Heart right ventricle (tissue), 16 donors: ENCODE results near the gene CNPPD1. TPM values are rescaled to one million over a fixed set of nuclear protein-coding genes. Genes with fewer than 3 reads are reported as not detected.

Source experiments
- ATAC-seq, 8 donors: fragments of 200-7000 bp; cut with Tn5 transposase; one replicate each; pipeline ENCODE4 v1.9.1; 2020; ENCODE audit warnings: mild to moderate bottlenecking in 8 of 8, moderate library complexity in 8 of 8, moderate number of reproducible peaks in 1 of 8
- DNase-seq, 2 donors: peaks; one replicate each; pipeline ENCODE4 v3.0.0-alpha.2; 2020
- H3K27ac ChIP-seq, 10 donors: fragments of 200-600 bp; sonication (generic) in 2 of 10; one replicate each; pipeline versions ENCODE4 v1.5.0 to v1.8.0; 2020 to 2022; ENCODE audit warnings: mild to moderate bottlenecking in 3 of 10
- H3K27me3 ChIP-seq, 7 donors: fragments of 200-600 bp; one replicate each; pipeline ENCODE4 v1.8.0; 2021 to 2022; ENCODE audit warnings: mild to moderate bottlenecking in 2 of 7
- H3K36me3 ChIP-seq, 9 donors: fragments of 200-600 bp; sonication (generic) in 1 of 9; one replicate each; pipeline versions ENCODE4 v1.5.0 to v1.8.0; 2020 to 2022; ENCODE audit warnings: mild to moderate bottlenecking in 2 of 9
- H3K4me1 ChIP-seq, 9 donors: fragments of 200-600 bp; sonication (generic) in 1 of 9; one replicate each; pipeline versions ENCODE4 v1.5.0 to v1.8.0; 2020 to 2022; ENCODE audit warnings: mild to moderate bottlenecking in 4 of 9
- H3K4me3 ChIP-seq, 10 donors: fragments of 200-600 bp; sonication (generic) in 2 of 10; one replicate each; pipeline versions ENCODE4 v1.5.0 to v1.8.0; 2020 to 2022; ENCODE audit warnings: mild to moderate bottlenecking in 7 of 10, moderate library complexity in 2 of 10
- H3K9me3 ChIP-seq, 11 donors: fragments of 200-600 bp in 10 of 11; sonication (generic) in 2 of 11; one replicate each; pipeline versions ENCODE4 v1.5.0 to v1.8.0; 2013 to 2022; ENCODE audit warnings: mild to moderate bottlenecking in 2 of 11, control low read depth in 1 of 11, moderate library complexity in 1 of 11
- CTCF ChIP-seq, 9 donors: fragments of 200-600 bp; sonication (generic) in 2 of 9; IDR thresholded peaks; one replicate each; pipeline versions ENCODE4 v1.5.0 to v1.8.0; 2021 to 2022; ENCODE audit warnings: antibody characterized with exemption in 9 of 9, mild to moderate bottlenecking in 5 of 9, moderate library complexity in 1 of 9
- WGBS, 2 donors: extraction: QIAGEN DNeasy Blood & Tissue Kit; methylation state at CpG; one replicate each; pipeline ENCODE4 v1.1.7; 2013; ENCODE audit warnings: inconsistent platforms in 1 of 2; 5-methylcytosine and 5-hydroxymethylcytosine counted together
- intact Hi-C, 10 donors: fragments of 100-400 bp; cut with DNase I; formaldehyde crosslinking; loops; one replicate each; pipeline versions ENCODE4 v1.11.1 to v1.14.2; 2022
- polyA plus RNA-seq, 2 donors: library from polyadenylated mRNA; stranded (reverse); fragments of 200-250 nt; gene quantifications; one replicate each; pipeline ENCODE4 v1.2.3, GENCODE V29; 2013
- total RNA-seq, 10 donors: library from RNA; stranded (reverse); fragmentation: NEBNext Ultra II Directional in 3 of 10; extraction: Animal tissue kit (Norgen Biotek cat#: 25700) in 3 of 10; gene quantifications; one replicate each; pipeline versions ENCODE4 v1.2.1 to v1.2.4, GENCODE V29; 2021 to 2023
- donor health status: Arrhythmogenic right ventricular cardiomyopathy.
- donor health status: ischemic (EF 13 %, LVEDD 7.1; RV severe dilation, severe dysfunction).
- donor health status: healthy with polysubstance abuse.
- donor health status: DM: no; HTN: yes; CAD: no.
- donor health status: DM: no; HTN: no; CAD: no.
- donor health status: ischemic (EF 25% LVEDD 6.9; RV normal size, moderate dysfunction).
- donor health status: ischemic (EF 25% LVEDD 5.7; RV mildly dilated, moderate dysfunction).
- donor health status: healthy.
- donor health status: DM: yes; HTN: yes; CAD: no.
- donor health status: Ischemic cardiomyopathy.
- donor health status: ischemic (EF 35%, LVEDD 5.7; RV mildly dilated, moderate dysfunction).
- donor health status: nonischemic (EF 11% LVEDD 7.7; RV severe dilation, severe dysfunction).
- donor health status: DM: yes; HTN: yes; CAD: no.
- donor health status: PGD.
- donor health status: ischemic (EF 29% LVEDD 5.4; RV normal size, mild dysfunction).
- donor health status: nonischemic (EF 23%, LVEDD 6.1; RV moderate dilation, normal function).

Gene CNPPD1
- total and polyA plus RNA-seq, 12 donors: 35.5 to 84.7 (median 63.6) TPM

DNA sequence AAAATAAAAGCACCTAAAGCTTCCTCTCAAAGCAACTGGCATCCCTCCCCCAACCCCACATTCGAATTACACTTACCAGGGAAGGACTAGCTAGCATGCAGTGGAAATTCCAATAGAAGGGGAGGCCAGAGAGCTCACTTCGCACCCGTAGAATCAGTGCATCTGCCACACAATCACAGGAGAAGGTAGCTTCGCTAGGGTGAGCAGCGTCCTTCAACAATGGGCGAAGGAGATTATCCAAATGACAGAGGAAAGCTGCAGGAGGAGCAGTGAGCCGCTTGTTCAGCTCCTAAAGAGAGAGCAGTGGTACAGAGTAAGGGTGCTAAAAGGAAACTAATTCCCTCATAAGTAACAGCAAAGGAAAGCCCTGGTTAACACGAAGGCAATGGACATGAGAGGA is 19.3 kb downstream of the CNPPD1 start:
- intact Hi-C loops: loop anchor here in 6 of 10 donors (2.0 to 10.0 kb wide), 6 partner anchors 99 to 303 kb away; partner anchors contain the start of genes WNT6 (in 2 of the 6) and CRYBA2 (in 1 of the 6)
- no peak for TF ChIP-seq CTCF (IDR thresholded peaks at IDR 0.05)
- 91 to 92% methylated on average over 8 of the region's 8 CpGs for WGBS, 2 donors

DNA sequence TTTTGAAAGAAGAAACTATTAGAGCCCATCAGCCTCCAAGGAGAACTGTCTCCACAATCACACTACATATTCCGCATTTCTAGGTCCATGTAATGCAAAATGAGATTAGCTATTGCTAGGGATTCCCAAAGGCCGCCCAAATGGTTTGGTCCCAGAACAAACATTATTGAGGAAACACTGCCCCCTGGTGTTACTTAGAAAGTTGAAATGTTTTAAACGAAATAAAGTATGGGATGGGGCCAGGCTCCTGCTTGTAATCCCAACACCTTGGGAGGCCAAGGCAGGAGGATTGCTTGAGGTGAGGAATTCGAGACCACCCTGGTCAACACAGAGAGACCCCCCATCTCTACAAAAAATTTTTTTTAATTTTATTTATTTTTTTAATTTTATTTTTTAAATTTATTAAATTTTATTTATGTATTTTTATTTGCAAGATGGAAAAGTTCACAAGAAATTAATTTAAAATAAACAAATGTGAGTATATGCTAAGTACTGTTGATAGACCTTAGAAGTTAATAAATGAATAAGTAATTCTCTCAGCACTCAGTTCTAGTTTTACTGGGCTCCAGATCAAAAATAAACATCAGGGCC is 21.6 kb downstream of the CNPPD1 start:
- peaks cover 0 to 66% (median 15%) of the 10 kb centered on the region in 9 donors for H3K36me3 ChIP-seq
- no peaks in the 10 kb centered on the region for H3K9me3 ChIP-seq
- H3K4me3 ChIP-seq: no peak overlapping the region
- DNase-seq: peak in 1 of 2 donors; percentile 57
- intact Hi-C loops: loop anchor here in 6 of 10 donors (1.0 to 10.0 kb wide), 9 partner anchors 36 to 300 kb away; partner anchors contain the start of genes WNT6 (in 2 of the 6) and CRYBA2 (in 1 of the 6)
- H3K27me3 ChIP-seq: no peaks in the 10 kb centered on the region
- TF ChIP-seq CTCF (IDR thresholded peaks at IDR 0.05): peak; percentile 49 to 77 (median 66)
- peak in 3 of 8 donors; percentile 27 to 53 (median 50) for ATAC-seq
- 13 to 16% methylated on average over 4 of the region's 4 CpGs for whole genome bisulfite sequencing, 2 donors
- H3K27ac ChIP-seq: no peak overlapping the region
- peaks cover 0 to 12% (median 6%) of the 10 kb centered on the region in 9 donors for H3K4me1 ChIP-seq

More for the DNA sequence above, 19.3 kb downstream of the CNPPD1 start:
- Histone ChIP-seq H3K36me3 (peaks cover 0 to 52% (median 15%) of the 10 kb centered on the region in 9 donors), H3K27me3 (no peaks in the 10 kb centered on the region), H3K27ac (no peak overlapping the region), H3K9me3 (no peaks in the 10 kb centered on the region), H3K4me3 (no peak overlapping the region), H3K4me1 (peaks cover 0 to 19% (median 11%) of the 10 kb centered on the region in 9 donors)
- ATAC-seq (no peak), DNase-seq (no peak)

GRCh38 chr2:219149667-219150066 is 27.1 kb downstream of the CNPPD1 start:
- Histone ChIP-seq H3K36me3 (peaks cover 0 to 91% (median 21%) of the 10 kb centered on the region in 9 donors), H3K4me1 (peaks cover 0 to 8% (median 0%) of the 10 kb centered on the region in 9 donors), H3K27ac (no peak overlapping the region), H3K4me3 (no peak overlapping the region), H3K9me3 (no peaks in the 10 kb centered on the region), H3K27me3 (no peaks in the 10 kb centered on the region)
- DNase-seq: no peak
- ATAC-seq: no peak
- 28 to 52% methylated on average over 1 of the region's 1 CpG for WGBS, 2 donors
- intact Hi-C loops: loop anchor here in 7 of 10 donors (5.0 to 10.0 kb wide), 5 partner anchors 92 to 295 kb away; partner anchors contain the start of genes WNT6 (in 2 of the 7) and CRYBA2 (in 1 of the 7)
- TF ChIP-seq CTCF (IDR thresholded peaks at IDR 0.05): no peak

- H3K36me3 ChIP-seq: peaks cover 0 to 94% (median 22%) of the 10 kb centered on the region in 9 donors
- no peak overlapping the region for H3K4me3 ChIP-seq
- peak in 1 of 8 donors; percentile 16 for ATAC-seq
- H3K27ac ChIP-seq: no peak overlapping the region
- TF ChIP-seq CTCF (IDR thresholded peaks at IDR 0.05): no peak
- H3K27me3 ChIP-seq: no peaks in the 10 kb centered on the region
- peaks cover 0 to 6% (median 0%) of the 10 kb centered on the region in 11 donors for H3K9me3 ChIP-seq
- H3K4me1 ChIP-seq: no peaks in the 10 kb centered on the region
- intact Hi-C loops: no loop called here
- no peak for DNase-seq
- 89 to 95% methylated on average over 6 of the region's 6 CpGs for WGBS, 2 donors
Measured at GRCh38 chr2:219142329-219142728, 34.4 kb downstream of the CNPPD1 start.
